HepG2 (cell line): ENCODE data around the gene CDYL. TPM values are rescaled to one million over a fixed set of nuclear protein-coding genes. Genes with fewer than 3 reads are reported as not detected.

ENCODE experiments used
- ATAC-seq: fragments of 200-7000 bp; cut with Tn5 transposase; 3 replicates; pipeline ENCODE4 v1.9.1; 2020; ENCODE audit warnings: mild to moderate bottlenecking, moderate library complexity
- BruUV-seq: library from RNA; stranded (reverse); fragments of 400-500 nt; replicated peaks from 2 replicates; lab custom pipeline; 2021; lab: Mats Ljungman, UMichigan
- CTCF ChIA-PET: fragments of 300-600 bp; formaldehyde crosslinking; extraction: SDS; loops from one replicate; lab custom pipeline; 2021; ENCODE audit warnings: low total read pairs, inconsistent platforms, low intra/inter-chr PET ratio; lab: Yijun Ruan, JAX
- POLR2A ChIA-PET: fragments of 350-600 bp; sonication (Branson Sonifier 250); formaldehyde crosslinking; loops from one replicate; lab custom pipeline; 2020; ENCODE audit warnings: antibody characterized with exemption, inconsistent platforms; lab: Yijun Ruan, JAX
- DNase-seq: peaks from one replicate; pipeline ENCODE4 v3.0.0-alpha.2; 2015; ENCODE audit warnings: low spot score
- FAIRE-seq: peaks from 3 replicates; lab custom pipeline; 2011; peaks lifted over from hg19 to GRCh38; lab: Jason Lieb, UNC
- H2AFZ ChIP-seq: one replicate; pipeline ENCODE4 v1.6.1; 2011; ENCODE audit warnings: low read length, inconsistent platforms
- H3K27ac ChIP-seq: fragments of 300-600 bp; 3 replicates; pipeline ENCODE4 v1.8.0; 2011; ENCODE audit warnings: mixed run types, mild to moderate bottlenecking, mixed read lengths, low read length, inconsistent platforms; ENCODE audit not compliant: insufficient read depth; ENCODE audit errors: extremely low read length
- H3K27me3 ChIP-seq, 2 experiments: fragments of 200-600 bp in 1 of 2; 2 replicates in 1 of 2; 3 replicates in 1 of 2; pipeline versions ENCODE4 v1.6.0 to v1.8.0; 2011; ENCODE audit warnings: low read length in 2 of 2, mild to moderate bottlenecking in 2 of 2, moderate library complexity in 2 of 2, inconsistent platforms in 1 of 2; ENCODE audit not compliant: insufficient read depth in 2 of 2, control insufficient read depth in 1 of 2
- H3K36me3 ChIP-seq, 2 experiments: fragments of 200-600 bp in 1 of 2; replicated peaks in 1 of 2; 2 replicates in 1 of 2; 3 replicates in 1 of 2; pipeline versions ENCODE4 v1.5.1 to v1.8.0; 2011; ENCODE audit warnings: low read length in 2 of 2, inconsistent platforms in 1 of 2; ENCODE audit not compliant: insufficient read depth in 2 of 2, control insufficient read depth in 1 of 2
- H3K4me1 ChIP-seq: 2 replicates; pipeline ENCODE4 v1.5.1; 2012; ENCODE audit warnings: low read length, inconsistent platforms; ENCODE audit not compliant: insufficient read depth
- H3K4me2 ChIP-seq: 2 replicates; pipeline ENCODE4 v1.6.0; 2011; ENCODE audit warnings: low read depth, low read length, inconsistent platforms
- H3K4me3 ChIP-seq, 3 experiments: fragments of 200-600 bp in 1 of 3; sonication (generic), shearing (Covaris generic) in 1 of 3; replicated peaks in 1 of 3; 2 replicates each; pipeline ENCODE4 v1.5.1; 2011 to 2016; ENCODE audit warnings: low read length in 3 of 3, inconsistent platforms in 2 of 3, low read depth in 2 of 3, mild to moderate bottlenecking in 2 of 3, control low read depth in 1 of 3, mixed read lengths in 1 of 3; ENCODE audit not compliant: insufficient read depth in 1 of 3
- H3K79me2 ChIP-seq: one replicate; pipeline ENCODE4 v1.6.1; 2011; ENCODE audit warnings: low read length, inconsistent platforms; ENCODE audit not compliant: insufficient read depth
- H3K9ac ChIP-seq: 2 replicates; pipeline ENCODE4 v1.6.0; 2011; ENCODE audit warnings: mild to moderate bottlenecking, low read depth, low read length, inconsistent platforms; ENCODE audit not compliant: insufficient read depth
- H3K9me3 ChIP-seq: 2 replicates; pipeline ENCODE4 v1.5.1; 2012; ENCODE audit warnings: mild to moderate bottlenecking, low read length
- H4K20me1 ChIP-seq: 2 replicates; pipeline ENCODE4 v1.6.0; 2011; ENCODE audit warnings: inconsistent platforms, mild to moderate bottlenecking, low read length, moderate library complexity; ENCODE audit not compliant: insufficient read depth
- FOSL2 ChIP-seq: sonication (generic); formaldehyde crosslinking; IDR thresholded peaks from 2 replicates; pipeline ENCODE4 v1.4.0; 2020; ENCODE audit warnings: missing genetic modification reagents
- MAFG ChIP-seq: sonication (generic); formaldehyde crosslinking; IDR thresholded peaks from 2 replicates; pipeline ENCODE4 v1.5.1; 2020; ENCODE audit warnings: mild to moderate bottlenecking, missing genetic modification reagents
- PAF1 ChIP-seq: IDR thresholded peaks from 2 replicates; pipeline ENCODE4 v1.6.1; 2016; ENCODE audit warnings: missing genetic modification reagents, missing compliant biosample characterization
- RBM22 ChIP-seq: fragments of 200-400 bp; formaldehyde crosslinking; optimal IDR thresholded peaks from 2 replicates; pipeline ENCODE3; 2017; ENCODE audit warnings: mild to moderate bottlenecking, low read length, moderate library complexity
- SRSF9 ChIP-seq: fragments of 200-400 bp; formaldehyde crosslinking; IDR thresholded peaks from 2 replicates; pipeline ENCODE4 v1.6.1; 2018; ENCODE audit warnings: borderline replicate concordance, mild to moderate bottlenecking, low read depth, low read length; ENCODE audit not compliant: insufficient read depth, poor library complexity, severe bottlenecking
- WIZ ChIP-seq: sonication (generic); formaldehyde crosslinking; IDR thresholded peaks from 2 replicates; pipeline ENCODE4 v1.5.1; 2020; ENCODE audit warnings: mild to moderate bottlenecking, missing genetic modification reagents
- ZNF446 ChIP-seq: sonication (generic); formaldehyde crosslinking; IDR thresholded peaks from 2 replicates; pipeline ENCODE4 v1.5.0; 2020; ENCODE audit warnings: mild to moderate bottlenecking, missing genetic modification reagents
- ZNF674 ChIP-seq: sonication (generic); formaldehyde crosslinking; IDR thresholded peaks from 2 replicates; pipeline ENCODE4 v1.5.0; 2020; ENCODE audit warnings: low read depth, mild to moderate bottlenecking, missing genetic modification reagents
- ZNF780A ChIP-seq: sonication (generic); formaldehyde crosslinking; IDR thresholded peaks from 2 replicates; pipeline ENCODE4 v1.8.0; 2022; ENCODE audit warnings: mild to moderate bottlenecking, missing genetic modification reagents, moderate library complexity
- WGBS: methylation state at CpG from one replicate; pipeline ENCODE4 v1.1.6; 2017; ENCODE audit warnings: low lambda C conversion rate; 5-methylcytosine and 5-hydroxymethylcytosine counted together
- in situ Hi-C: cut with HindIII; loops from 2 replicates; pipeline ENCODE4 v1.10.0; 2017; ENCODE audit warnings: low pct_unique_long_range_greater_than_20kb; ENCODE audit not compliant: extremely low pct_ligation_motif_present
- intact Hi-C: fragments of 100-400 bp; cut with micrococcal nuclease; formaldehyde crosslinking; loops from one replicate; pipeline ENCODE4 v1.10.0; 2022; ENCODE audit not compliant: unreplicated experiment
- polyA plus RNA-seq, 8 experiments: library from polyadenylated mRNA; depleted of rRNA in 3 of 8; stranded (reverse) in 7 of 8; unstranded in 1 of 8; fragments of >200 nt; fragmentation: Illumina TruSeq in 4 of 8; extraction: Trizol in 4 of 8; gene quantifications; 2 replicates each; pipeline versions ENCODE4 v1.2.1 to v1.2.3, GENCODE V29; 2011 to 2016; ENCODE audit warnings: low read depth in 4 of 8, missing spikeins in 1 of 8, mixed read lengths in 1 of 8; ENCODE audit not compliant: insufficient read depth in 1 of 8
- total RNA-seq, 5 experiments: library from RNA; depleted of rRNA; stranded (reverse); fragments of >200 nt; fragmentation: Illumina TruSeq; extraction: Trizol; gene quantifications; 2 replicates each; pipeline ENCODE4 v1.2.3, GENCODE V29; 2016; ENCODE audit warnings: low read depth in 1 of 5
- TF ChIP-seq, protein P1 (sequence below): sonication (generic); formaldehyde crosslinking; IDR thresholded peaks from 2 replicates; pipeline ENCODE4 v1.4.0; 2020; ENCODE audit warnings: missing genetic modification reagents, mild to moderate bottlenecking, borderline replicate concordance
- TF ChIP-seq, protein P2 (sequence below): sonication (generic); formaldehyde crosslinking; IDR thresholded peaks from 2 replicates; pipeline ENCODE4 v1.8.0; 2022; ENCODE audit warnings: mild to moderate bottlenecking, missing genetic modification reagents, moderate library complexity
- TF ChIP-seq, protein P3 (sequence below): IDR thresholded peaks from 2 replicates; pipeline ENCODE4 v1.6.1; 2016; ENCODE audit warnings: missing compliant biosample characterization, missing genetic modification reagents, borderline replicate concordance
- TF ChIP-seq, protein P4 (sequence below), 2 experiments: fragments of 450-650 bp in 1 of 2; sonication (generic) in 1 of 2; formaldehyde crosslinking; IDR thresholded peaks; 2 replicates each; pipeline versions ENCODE4 v1.5.0 to v1.8.0; 2020 to 2022; ENCODE audit warnings: mild to moderate bottlenecking in 1 of 2, missing genetic modification reagents in 1 of 2
- TF ChIP-seq, protein P5 (sequence below): sonication (generic); formaldehyde crosslinking; IDR thresholded peaks from 2 replicates; pipeline ENCODE4 v1.4.0; 2020; ENCODE audit warnings: missing genetic modification reagents

The CDYL gene
- total and polyA plus RNA-seq, 2 of the 13 experiments (the other 11 are each of a cell fraction or from before 2014, with no cell fraction given): 22.8 to 105 TPM

DNA sequence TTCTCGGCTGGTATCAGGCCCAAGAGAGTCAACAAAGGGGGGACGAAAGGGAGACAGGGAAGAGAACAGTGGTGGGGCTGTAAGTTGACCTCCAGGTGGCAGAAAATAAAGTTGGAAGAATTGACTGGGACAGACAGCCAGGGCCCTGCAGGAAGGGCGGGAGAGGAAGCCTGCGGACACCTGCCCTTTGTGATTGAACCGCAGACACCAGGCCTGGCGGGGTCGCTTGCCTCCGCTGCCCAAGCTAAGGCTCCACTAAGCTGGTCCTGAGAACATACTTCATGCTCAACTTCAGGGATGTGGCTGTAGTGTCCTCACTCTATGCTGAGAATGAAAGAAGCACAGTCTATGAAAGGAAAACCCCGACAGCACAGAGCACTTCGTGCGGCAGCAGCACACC lies 173.9 kb downstream of the CDYL start (continued):
- TF ChIP-seq, protein P1, sequence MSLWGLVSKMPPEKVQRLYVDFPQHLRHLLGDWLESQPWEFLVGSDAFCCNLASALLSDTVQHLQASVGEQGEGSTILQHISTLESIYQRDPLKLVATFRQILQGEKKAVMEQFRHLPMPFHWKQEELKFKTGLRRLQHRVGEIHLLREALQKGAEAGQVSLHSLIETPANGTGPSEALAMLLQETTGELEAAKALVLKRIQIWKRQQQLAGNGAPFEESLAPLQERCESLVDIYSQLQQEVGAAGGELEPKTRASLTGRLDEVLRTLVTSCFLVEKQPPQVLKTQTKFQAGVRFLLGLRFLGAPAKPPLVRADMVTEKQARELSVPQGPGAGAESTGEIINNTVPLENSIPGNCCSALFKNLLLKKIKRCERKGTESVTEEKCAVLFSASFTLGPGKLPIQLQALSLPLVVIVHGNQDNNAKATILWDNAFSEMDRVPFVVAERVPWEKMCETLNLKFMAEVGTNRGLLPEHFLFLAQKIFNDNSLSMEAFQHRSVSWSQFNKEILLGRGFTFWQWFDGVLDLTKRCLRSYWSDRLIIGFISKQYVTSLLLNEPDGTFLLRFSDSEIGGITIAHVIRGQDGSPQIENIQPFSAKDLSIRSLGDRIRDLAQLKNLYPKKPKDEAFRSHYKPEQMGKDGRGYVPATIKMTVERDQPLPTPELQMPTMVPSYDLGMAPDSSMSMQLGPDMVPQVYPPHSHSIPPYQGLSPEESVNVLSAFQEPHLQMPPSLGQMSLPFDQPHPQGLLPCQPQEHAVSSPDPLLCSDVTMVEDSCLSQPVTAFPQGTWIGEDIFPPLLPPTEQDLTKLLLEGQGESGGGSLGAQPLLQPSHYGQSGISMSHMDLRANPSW (CRISPR knock-in tag): no peak
- TF ChIP-seq ZNF674 (CRISPR knock-in tag) (no peak), ZNF780A (no peak), ZNF446 (no peak)
- TF ChIP-seq, protein P2, sequence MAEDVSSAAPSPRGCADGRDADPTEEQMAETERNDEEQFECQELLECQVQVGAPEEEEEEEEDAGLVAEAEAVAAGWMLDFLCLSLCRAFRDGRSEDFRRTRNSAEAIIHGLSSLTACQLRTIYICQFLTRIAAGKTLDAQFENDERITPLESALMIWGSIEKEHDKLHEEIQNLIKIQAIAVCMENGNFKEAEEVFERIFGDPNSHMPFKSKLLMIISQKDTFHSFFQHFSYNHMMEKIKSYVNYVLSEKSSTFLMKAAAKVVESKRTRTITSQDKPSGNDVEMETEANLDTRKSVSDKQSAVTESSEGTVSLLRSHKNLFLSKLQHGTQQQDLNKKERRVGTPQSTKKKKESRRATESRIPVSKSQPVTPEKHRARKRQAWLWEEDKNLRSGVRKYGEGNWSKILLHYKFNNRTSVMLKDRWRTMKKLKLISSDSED (CRISPR knock-in tag): no peak

DNA sequence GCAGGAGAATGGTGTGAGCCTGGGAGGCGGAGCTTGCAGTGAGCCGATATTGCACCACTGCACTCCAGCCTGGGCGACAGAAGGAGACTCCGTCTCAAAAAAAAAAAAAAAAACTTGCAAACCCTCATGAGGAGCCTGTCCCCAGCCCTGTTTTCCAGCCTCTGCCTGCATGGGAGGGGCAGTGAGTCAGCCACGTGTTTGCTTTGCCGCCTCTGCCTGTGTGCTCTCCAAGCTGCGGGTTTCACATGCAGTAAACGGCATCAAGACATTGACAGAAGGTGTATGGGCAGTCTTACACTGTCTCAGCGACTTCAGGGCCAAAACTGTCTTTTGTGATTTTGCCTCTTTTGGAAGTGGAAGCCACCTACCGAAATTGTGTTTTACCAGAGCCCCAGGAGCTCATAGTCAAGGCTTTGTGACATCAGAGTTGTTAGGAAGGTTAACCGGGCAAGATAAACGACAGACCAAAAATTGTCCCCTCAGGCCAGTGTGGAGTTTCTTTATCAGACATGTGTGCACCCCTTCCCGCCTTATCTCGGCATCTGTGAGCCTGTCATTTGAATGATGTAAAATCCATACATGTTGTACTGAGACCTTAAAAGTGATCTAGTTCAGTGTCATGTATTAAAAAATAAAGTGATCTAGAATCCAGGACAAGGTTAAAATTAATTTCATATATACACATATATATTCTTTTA lies 174.8 kb downstream of the CDYL start:
- ChIA-PET POLR2A (no interaction called here), CTCF (no interaction called here)
- DNase-seq (no peak), FAIRE-seq (no peak), ATAC-seq (no peak)
- no peak overlapping the region for H2AFZ ChIP-seq
- TF ChIP-seq SRSF9: no peak
- TF ChIP-seq MAFG (CRISPR knock-in tag): no peak
- TF ChIP-seq, protein P3, sequence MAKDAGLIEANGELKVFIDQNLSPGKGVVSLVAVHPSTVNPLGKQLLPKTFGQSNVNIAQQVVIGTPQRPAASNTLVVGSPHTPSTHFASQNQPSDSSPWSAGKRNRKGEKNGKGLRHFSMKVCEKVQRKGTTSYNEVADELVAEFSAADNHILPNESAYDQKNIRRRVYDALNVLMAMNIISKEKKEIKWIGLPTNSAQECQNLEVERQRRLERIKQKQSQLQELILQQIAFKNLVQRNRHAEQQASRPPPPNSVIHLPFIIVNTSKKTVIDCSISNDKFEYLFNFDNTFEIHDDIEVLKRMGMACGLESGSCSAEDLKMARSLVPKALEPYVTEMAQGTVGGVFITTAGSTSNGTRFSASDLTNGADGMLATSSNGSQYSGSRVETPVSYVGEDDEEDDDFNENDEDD (CRISPR knock-in tag): peak; percentile 26; the same call in 1 of the 2 replicates
- peak; percentile 61 for TF ChIP-seq FOSL2 (CRISPR knock-in tag)
- TF ChIP-seq, protein P4, sequence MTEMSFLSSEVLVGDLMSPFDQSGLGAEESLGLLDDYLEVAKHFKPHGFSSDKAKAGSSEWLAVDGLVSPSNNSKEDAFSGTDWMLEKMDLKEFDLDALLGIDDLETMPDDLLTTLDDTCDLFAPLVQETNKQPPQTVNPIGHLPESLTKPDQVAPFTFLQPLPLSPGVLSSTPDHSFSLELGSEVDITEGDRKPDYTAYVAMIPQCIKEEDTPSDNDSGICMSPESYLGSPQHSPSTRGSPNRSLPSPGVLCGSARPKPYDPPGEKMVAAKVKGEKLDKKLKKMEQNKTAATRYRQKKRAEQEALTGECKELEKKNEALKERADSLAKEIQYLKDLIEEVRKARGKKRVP (CRISPR knock-in tag; IDR thresholded peaks at IDR 0.05): no peak
- no peak for TF ChIP-seq WIZ
- TF ChIP-seq, protein P5, sequence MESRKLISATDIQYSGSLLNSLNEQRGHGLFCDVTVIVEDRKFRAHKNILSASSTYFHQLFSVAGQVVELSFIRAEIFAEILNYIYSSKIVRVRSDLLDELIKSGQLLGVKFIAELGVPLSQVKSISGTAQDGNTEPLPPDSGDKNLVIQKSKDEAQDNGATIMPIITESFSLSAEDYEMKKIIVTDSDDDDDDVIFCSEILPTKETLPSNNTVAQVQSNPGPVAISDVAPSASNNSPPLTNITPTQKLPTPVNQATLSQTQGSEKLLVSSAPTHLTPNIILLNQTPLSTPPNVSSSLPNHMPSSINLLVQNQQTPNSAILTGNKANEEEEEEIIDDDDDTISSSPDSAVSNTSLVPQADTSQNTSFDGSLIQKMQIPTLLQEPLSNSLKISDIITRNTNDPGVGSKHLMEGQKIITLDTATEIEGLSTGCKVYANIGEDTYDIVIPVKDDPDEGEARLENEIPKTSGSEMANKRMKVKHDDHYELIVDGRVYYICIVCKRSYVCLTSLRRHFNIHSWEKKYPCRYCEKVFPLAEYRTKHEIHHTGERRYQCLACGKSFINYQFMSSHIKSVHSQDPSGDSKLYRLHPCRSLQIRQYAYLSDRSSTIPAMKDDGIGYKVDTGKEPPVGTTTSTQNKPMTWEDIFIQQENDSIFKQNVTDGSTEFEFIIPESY (CRISPR knock-in tag): peak; percentile 48; the same call in 1 of the 2 replicates
- peak; percentile 19 for TF ChIP-seq RBM22
- no peak for TF ChIP-seq PAF1
- WGBS: 90% methylated on average over 14 of the region's 14 CpGs
- intact Hi-C loops (no loop called here), in situ Hi-C loops (no loop called here)
- peaks cover 10 to 47% of the 10 kb centered on the region in 2 experiments; a peak in 4 of 5 replicates for H3K36me3 ChIP-seq
- H3K4me2 ChIP-seq: no peak overlapping the region
- H4K20me1 ChIP-seq: no peaks in the 10 kb centered on the region
- no peaks in the 10 kb centered on the region for H3K79me2 ChIP-seq
- H3K27me3 ChIP-seq: no peaks in the 10 kb centered on the region
- H3K9me3 ChIP-seq: no peaks in the 10 kb centered on the region
- H3K27ac ChIP-seq: no peak overlapping the region
- H3K4me3 ChIP-seq: no peak overlapping the region
- no peaks in the 10 kb centered on the region for H3K4me1 ChIP-seq
- BruUV-seq: no TSS peak
- no peak overlapping the region for H3K9ac ChIP-seq
